OCI-LY1 (cell line): ENCODE measurements around the gene XPO4.
"Not testable (repeated sequence)": the region's sequence is repeated elsewhere in the genome, so short reads cannot be mapped to it uniquely, and the experiment has no call there.

Source experiments
- CTCF ChIP-seq: fragments of 200-600 bp; sonication (generic), shearing (Covaris generic); IDR thresholded peaks from 2 replicates; pipeline ENCODE4 v1.5.1; 2017; ENCODE audit warnings: mild to moderate bottlenecking, antibody characterized with exemption, low read length, moderate library complexity, mixed read lengths
- EZH2 ChIP-seq: fragments of 200-600 bp; sonication (generic), shearing (Covaris generic); IDR thresholded peaks from 2 replicates; pipeline ENCODE4 v1.8.0; 2017; ENCODE audit warnings: borderline replicate concordance, mixed run types, mild to moderate bottlenecking, antibody characterized with exemption, low read length, moderate library complexity, mixed read lengths

- TF ChIP-seq CTCF, EZH2: not testable (repeated sequence)
These were observed 28.1 kb downstream of the XPO4 start for GRCh38 chr13:20874439-20874838.
